ENCODE data around the gene ADAMTSL2.

DNA sequence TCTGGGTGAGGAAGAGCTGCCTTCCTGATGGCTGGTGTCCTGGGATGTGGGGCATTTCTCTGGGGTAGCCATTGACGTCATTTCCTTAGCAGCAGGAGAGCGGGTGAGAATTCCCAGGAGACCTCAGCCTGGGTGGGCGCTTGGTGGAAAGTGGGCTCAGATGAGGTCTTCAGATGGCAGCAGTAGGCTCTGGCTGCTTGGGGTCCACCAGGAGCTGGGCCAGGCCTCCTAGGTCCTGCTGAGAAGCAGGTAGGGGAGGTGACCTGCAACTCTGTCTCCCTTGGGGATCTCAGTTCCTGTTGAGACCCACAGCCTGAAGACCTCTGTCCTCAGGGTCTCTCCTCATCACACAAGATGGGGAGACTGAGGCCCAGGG is 43.2 kb downstream of the ADAMTSL2 start:
- TF ChIP-seq POLR2A (IDR thresholded peaks at IDR 0.05; ENCODE audit: low read depth, low read length) (no peak), POLR2AphosphoS5 (IDR thresholded peaks at IDR 0.05; ENCODE audit: low read depth, low read length) (no peak), TAF1 (IDR thresholded peaks at IDR 0.05; ENCODE audit: low read depth, low read length) (no peak), PAX5 (IDR thresholded peaks at IDR 0.05; ENCODE audit: insufficient read depth, low read length, severe bottlenecking) (no peak), SPI1 (IDR thresholded peaks at IDR 0.05; ENCODE audit: low read depth, low read length) (no peak), POU2F2 (IDR thresholded peaks at IDR 0.05; ENCODE audit: low read depth, low read length) (no peak)
